GM19023 (cell line): ENCODE data around the gene GPS1.
"Not testable (repeated sequence)": the region's sequence is repeated elsewhere in the genome, so short reads cannot be mapped to it uniquely, and the experiment has no call there.

ENCODE experiments used
- ATAC-seq: cut with Tn5 transposase; IDR thresholded peaks from one replicate; pipeline ENCODE4 v1.9.1; 2021; ENCODE audit warnings: mild to moderate bottlenecking, moderate library complexity; ENCODE audit not compliant: unreplicated experiment

GPS1 gene

GRCh38 chr17:82025401-82026107 lies 26.1 kb upstream of the GPS1 start:
- ATAC-seq: no peak

GRCh38 chr17:82028246-82028645 lies 23.5 kb upstream of the GPS1 start:
- ATAC-seq: no peak

GRCh38 chr17:82028966-82029365 lies 22.7 kb upstream of the GPS1 start:
- no peak for ATAC-seq

GRCh38 chr17:82029391-82029790 lies 22.3 kb upstream of the GPS1 start:
- no peak for ATAC-seq

GRCh38 chr17:82029990-82030469 lies 21.7 kb upstream of the GPS1 start:
- ATAC-seq: no peak

GRCh38 chr17:82030470-82031302 lies 21.0 kb upstream of the GPS1 start:
- peak; percentile 43 for ATAC-seq

- no peak for ATAC-seq
These were observed 20.3 kb upstream of the GPS1 start, which contains the start of gene RAC3 for GRCh38 chr17:82031303-82031884. RAC3 (plus strand) TSS chr17:82031678; CDS start chr17:82031762, 84 bp downstream.

GRCh38 chr17:82031885-82032627 lies 19.6 kb upstream of the GPS1 start:
- no peak for ATAC-seq

GRCh38 chr17:82033359-82034085 lies 18.2 kb upstream of the GPS1 start:
- no peak for ATAC-seq

GRCh38 chr17:82034371-82035011 lies 17.2 kb upstream of the GPS1 start:
- ATAC-seq: no peak

GRCh38 chr17:82035488-82035887 lies 16.2 kb upstream of the GPS1 start:
- no peak for ATAC-seq

GRCh38 chr17:82035956-82036633 lies 15.6 kb upstream of the GPS1 start:
- ATAC-seq: no peak

GRCh38 chr17:82036634-82037091 lies 15.0 kb upstream of the GPS1 start:
- ATAC-seq: no peak

GRCh38 chr17:82037092-82037888 lies 14.4 kb upstream of the GPS1 start, which contains the start of gene DCXR:
DCXR (minus strand) TSS chr17:82037697; CDS start chr17:82037682, 15 bp downstream.
- peak; percentile 85 for ATAC-seq

GRCh38 chr17:82037889-82038195 lies 13.9 kb upstream of the GPS1 start:
- ATAC-seq: no peak

- ATAC-seq: not testable (repeated sequence)
These were observed 12.8 kb upstream of the GPS1 start for GRCh38 chr17:82038796-82039409.

- no peak for ATAC-seq
These were observed 11.9 kb upstream of the GPS1 start for GRCh38 chr17:82039695-82040299.
